Measurements from ENCODE around the gene SPATA13.
"Not testable (repeated sequence)": the region's sequence is repeated elsewhere in the genome, so short reads cannot be mapped to it uniquely, and the experiment has no call there.

SPATA13 gene

GRCh38 chr13:24207841-24208667, 47.5 kb downstream of the SPATA13 start:
- DNase-seq: no peak

DNA sequence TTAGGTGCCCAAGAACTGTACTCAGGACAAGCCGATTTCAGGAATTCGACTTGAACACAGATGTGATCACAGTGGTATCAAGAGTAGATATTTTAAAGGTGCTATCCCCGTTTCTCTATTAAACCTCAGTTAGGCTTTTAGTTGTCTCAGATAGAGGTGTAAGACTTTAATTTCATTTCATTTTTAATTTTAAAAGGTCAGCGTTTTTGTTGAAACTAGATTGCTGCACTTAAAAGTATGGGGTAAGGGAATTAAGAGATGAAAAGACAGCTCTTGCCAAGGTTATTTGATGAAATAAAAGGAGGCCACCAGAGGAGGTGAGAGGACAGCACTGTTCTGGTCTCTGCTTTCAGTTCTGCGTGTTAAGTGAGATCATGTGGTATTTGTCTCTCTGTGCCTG, 48.6 kb downstream of the SPATA13 start:
- TF ChIP-seq POLR2A (IDR thresholded peaks at IDR 0.05; ENCODE audit: low read length): no peak
- no peak for TF ChIP-seq GATA1 (IDR thresholded peaks at IDR 0.05; ENCODE audit: low read depth, low read length)

More at GRCh38 chr13:24207841-24208667, 47.5 kb downstream of the SPATA13 start:
- TF ChIP-seq POLR2A (IDR thresholded peaks at IDR 0.05; ENCODE audit: low read length): no peak
- TF ChIP-seq GATA1 (IDR thresholded peaks at IDR 0.05; ENCODE audit: low read depth, low read length): no peak

DNA sequence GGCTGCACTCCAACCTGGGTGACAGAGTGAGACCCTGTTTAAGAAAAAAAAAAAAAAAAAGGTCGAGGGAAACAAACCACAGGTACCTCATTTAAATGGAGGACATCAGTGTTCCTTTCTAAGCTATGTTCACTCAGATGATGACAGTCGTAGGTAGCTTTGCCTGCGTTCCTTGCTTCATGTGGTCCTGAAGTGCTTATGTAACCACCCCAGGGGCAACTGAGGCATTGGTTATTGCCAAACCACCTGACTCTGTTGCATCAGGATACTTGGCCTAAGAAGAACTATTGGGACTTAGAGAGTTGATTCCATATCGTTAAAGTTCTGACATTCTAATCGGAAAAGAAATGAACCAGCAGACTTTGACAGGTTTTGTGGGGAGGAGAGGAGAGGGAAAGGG, 51.7 kb downstream of the SPATA13 start:
- TF ChIP-seq POLR2A (IDR thresholded peaks at IDR 0.05; ENCODE audit: low read length): no peak
- TF ChIP-seq GATA1 (IDR thresholded peaks at IDR 0.05; ENCODE audit: low read depth, low read length): no peak

More for the DNA sequence above, 48.6 kb downstream of the SPATA13 start:
- DNase-seq: no peak

GRCh38 chr13:24212674-24213073, 52.2 kb downstream of the SPATA13 start:
- no peak for DNase-seq
- TF ChIP-seq POLR2A (IDR thresholded peaks at IDR 0.05; ENCODE audit: low read length): no peak
- TF ChIP-seq GATA1 (IDR thresholded peaks at IDR 0.05; ENCODE audit: low read depth, low read length): no peak

More for the DNA sequence above, 51.7 kb downstream of the SPATA13 start:
- DNase-seq: no peak

GRCh38 chr13:24213932-24214331, 53.4 kb downstream of the SPATA13 start:
- no peak for DNase-seq
- TF ChIP-seq GATA1 (IDR thresholded peaks at IDR 0.05; ENCODE audit: low read depth, low read length) (no peak), POLR2A (IDR thresholded peaks at IDR 0.05; ENCODE audit: low read length) (no peak)

DNA sequence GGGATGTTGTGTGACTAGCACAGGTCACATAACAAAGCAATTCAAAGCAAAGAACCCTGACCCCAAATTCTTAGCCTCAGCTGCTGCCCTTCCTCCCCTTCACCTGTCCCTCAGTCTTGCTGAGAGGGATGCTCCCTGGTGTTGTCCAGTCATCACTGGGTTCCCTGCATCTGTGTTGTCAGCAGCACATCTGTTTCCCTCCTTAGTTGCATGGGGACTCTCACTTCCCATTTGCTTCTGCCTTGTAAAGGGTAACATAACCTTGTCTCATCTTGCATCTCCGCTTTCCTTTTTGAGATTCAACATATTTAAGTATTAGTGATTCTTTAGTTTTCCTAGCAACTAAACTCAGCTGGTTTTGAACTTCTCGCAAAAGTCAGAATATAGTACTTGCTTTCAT, 54.0 kb downstream of the SPATA13 start:
- no peak for TF ChIP-seq POLR2A (IDR thresholded peaks at IDR 0.05; ENCODE audit: low read length)
- TF ChIP-seq GATA1 (IDR thresholded peaks at IDR 0.05; ENCODE audit: low read depth, low read length): no peak
- no peak for DNase-seq

DNA sequence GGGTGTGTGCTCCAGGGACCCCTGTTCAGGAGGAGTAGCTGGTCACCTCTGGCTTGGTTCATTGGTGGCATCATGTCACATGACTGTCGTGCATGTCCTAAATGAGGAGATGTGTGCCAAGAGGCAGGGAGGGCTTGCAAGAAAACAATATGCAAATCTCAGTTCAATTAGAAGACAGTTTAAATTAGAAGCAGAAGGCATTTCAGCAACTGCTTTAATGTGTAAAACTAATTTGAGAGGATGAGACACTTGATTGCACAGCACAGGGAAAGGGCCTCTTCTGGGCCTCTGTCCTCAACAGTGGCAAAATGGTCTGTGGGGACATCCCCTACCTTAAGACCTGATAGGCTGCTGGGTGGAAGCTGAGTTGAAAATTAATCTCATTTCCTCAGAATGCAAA, 54.6 kb downstream of the SPATA13 start:
- TF ChIP-seq GATA1 (IDR thresholded peaks at IDR 0.05; ENCODE audit: low read depth, low read length) (no peak), POLR2A (IDR thresholded peaks at IDR 0.05; ENCODE audit: low read length) (no peak)
- no peak for DNase-seq

DNA sequence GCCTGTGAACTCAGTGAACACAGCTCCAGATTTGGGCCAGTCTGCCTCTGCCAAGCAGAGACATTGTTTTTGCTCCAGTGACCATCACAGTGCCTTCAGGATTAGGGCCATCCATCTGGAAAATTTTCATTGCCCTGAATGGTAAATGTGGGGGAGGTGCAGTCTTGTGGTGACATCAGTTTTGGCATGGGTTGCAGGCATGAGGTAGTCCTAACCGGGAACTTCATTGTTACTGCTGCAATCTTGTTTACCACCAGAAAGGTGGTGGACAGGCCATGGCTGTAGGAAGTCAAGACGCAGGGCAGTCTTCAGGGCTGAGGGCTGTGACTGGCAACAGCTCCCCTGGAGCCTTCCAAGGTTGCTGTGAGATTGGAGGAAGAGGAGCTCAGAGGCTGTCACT, 55.2 kb downstream of the SPATA13 start:
- TF ChIP-seq POLR2A (IDR thresholded peaks at IDR 0.05; ENCODE audit: low read length): no peak
- TF ChIP-seq GATA1 (IDR thresholded peaks at IDR 0.05; ENCODE audit: low read depth, low read length): no peak
- no peak for DNase-seq

GRCh38 chr13:24216176-24216575, 55.7 kb downstream of the SPATA13 start:
- DNase-seq: no peak
- TF ChIP-seq POLR2A (IDR thresholded peaks at IDR 0.05; ENCODE audit: low read length) (no peak), GATA1 (IDR thresholded peaks at IDR 0.05; ENCODE audit: low read depth, low read length) (no peak)

GRCh38 chr13:24216779-24217178, 56.3 kb downstream of the SPATA13 start:
- not testable (repeated sequence) for DNase-seq

DNA sequence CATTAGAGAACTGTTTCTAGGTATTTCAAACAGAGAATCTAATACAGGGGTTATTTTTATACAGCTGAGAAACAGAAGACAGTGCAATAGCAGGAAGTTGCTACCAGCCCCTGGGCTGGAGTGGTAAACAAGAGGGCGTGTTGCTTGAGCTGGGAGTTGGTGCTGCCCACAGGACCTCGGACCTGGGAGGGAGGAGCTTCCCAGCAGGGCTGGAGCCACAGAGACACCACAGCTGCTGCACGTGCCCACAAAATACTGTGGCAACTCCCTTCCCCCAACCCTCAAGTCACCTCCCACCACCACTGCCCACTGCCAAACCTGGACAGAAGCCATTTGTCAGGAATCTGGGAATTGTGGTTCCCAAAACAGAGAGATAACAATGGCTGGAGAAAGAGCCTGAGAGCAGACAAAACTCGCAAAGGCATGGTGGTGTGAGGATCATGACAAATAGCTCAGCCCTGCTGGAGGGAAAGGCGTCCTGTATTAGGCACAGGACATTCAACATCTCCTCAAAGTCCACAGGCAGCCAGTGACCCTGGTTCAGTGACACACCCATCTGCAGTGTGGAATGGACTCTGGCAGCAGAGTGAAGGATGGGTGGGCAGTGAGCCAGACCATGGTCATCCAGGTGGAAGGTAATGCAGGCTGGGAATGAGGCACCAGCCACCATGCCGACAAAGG, 57.2 kb downstream of the SPATA13 start:
- DNase-seq: peak; percentile 16 to 34

DNA sequence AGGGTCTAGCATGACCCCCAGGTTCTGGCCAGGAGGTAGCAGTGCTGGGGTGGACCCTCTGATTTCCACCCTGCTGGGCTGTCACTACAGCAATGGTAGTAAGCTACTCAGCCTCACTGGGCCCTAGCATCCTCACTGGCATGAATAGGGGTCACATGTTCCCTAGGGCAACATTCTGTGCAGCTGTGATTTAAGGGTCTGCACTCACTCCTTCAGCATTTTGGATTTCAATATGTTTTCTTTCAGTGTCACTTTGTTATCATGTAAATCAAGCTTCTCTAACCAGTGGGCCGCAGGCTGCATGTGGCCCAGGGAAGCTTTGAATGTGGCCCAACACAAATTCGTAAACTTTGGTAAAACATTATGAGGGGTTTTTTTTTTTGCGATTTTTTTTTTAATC, 57.8 kb downstream of the SPATA13 start:
- no peak for TF ChIP-seq GATA1 (IDR thresholded peaks at IDR 0.05; ENCODE audit: low read depth, low read length)
- no peak for TF ChIP-seq POLR2A (IDR thresholded peaks at IDR 0.05; ENCODE audit: low read length)
- no peak for DNase-seq

More for the DNA sequence above, 57.2 kb downstream of the SPATA13 start:
- TF ChIP-seq POLR2A (IDR thresholded peaks at IDR 0.05; ENCODE audit: low read length): no peak
- TF ChIP-seq GATA1 (IDR thresholded peaks at IDR 0.05; ENCODE audit: low read depth, low read length): no peak

DNA sequence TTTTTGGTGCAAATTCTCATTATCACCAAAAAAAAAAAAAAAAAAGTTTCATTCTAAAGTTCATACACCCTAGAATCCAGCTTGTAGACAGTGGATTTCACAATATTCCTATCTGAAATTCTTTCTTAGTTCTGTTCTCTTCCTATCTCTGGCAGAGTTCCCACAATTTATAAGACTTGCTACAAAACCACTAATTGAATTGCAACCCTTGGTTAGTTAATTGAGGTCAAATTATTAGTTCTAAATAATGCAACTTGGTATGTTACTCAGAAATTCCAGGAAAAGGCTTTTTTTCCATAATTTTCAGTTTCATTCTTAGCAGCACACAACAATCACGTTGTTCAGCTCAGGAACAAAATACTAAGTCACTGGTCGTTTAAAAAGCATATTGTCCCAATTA, 58.5 kb downstream of the SPATA13 start:
- DNase-seq: no peak
- TF ChIP-seq GATA1 (IDR thresholded peaks at IDR 0.05; ENCODE audit: low read depth, low read length) (no peak), POLR2A (IDR thresholded peaks at IDR 0.05; ENCODE audit: low read length) (no peak)

- peak; percentile 80 to 87 for DNase-seq
- no peak for TF ChIP-seq POLR2A (IDR thresholded peaks at IDR 0.05; ENCODE audit: low read length)
- no peak for TF ChIP-seq GATA1 (IDR thresholded peaks at IDR 0.05; ENCODE audit: low read depth, low read length)
Measured at GRCh38 chr13:24220086-24220703, 59.7 kb downstream of the SPATA13 start.

Measured in erythroblast (primary cell).